WI38 (cell line): ENCODE measurements around the gene ITGAX.

ENCODE experiments used
- H3K4me3 ChIP-seq: 2 replicates; pipeline ENCODE4 v1.5.1; 2011; ENCODE audit warnings: low read depth, mild to moderate bottlenecking, control low read depth, low read length
- TF ChIP-seq, protein P1 (sequence below): IDR thresholded peaks from 2 replicates; pipeline ENCODE4 v1.5.1; 2012; ENCODE audit warnings: low read depth, mild to moderate bottlenecking, control low read depth, low read length

The ITGAX gene

GRCh38 chr16:31328322-31329052, 26.5 kb upstream of the ITGAX start:
- TF ChIP-seq, protein P1, sequence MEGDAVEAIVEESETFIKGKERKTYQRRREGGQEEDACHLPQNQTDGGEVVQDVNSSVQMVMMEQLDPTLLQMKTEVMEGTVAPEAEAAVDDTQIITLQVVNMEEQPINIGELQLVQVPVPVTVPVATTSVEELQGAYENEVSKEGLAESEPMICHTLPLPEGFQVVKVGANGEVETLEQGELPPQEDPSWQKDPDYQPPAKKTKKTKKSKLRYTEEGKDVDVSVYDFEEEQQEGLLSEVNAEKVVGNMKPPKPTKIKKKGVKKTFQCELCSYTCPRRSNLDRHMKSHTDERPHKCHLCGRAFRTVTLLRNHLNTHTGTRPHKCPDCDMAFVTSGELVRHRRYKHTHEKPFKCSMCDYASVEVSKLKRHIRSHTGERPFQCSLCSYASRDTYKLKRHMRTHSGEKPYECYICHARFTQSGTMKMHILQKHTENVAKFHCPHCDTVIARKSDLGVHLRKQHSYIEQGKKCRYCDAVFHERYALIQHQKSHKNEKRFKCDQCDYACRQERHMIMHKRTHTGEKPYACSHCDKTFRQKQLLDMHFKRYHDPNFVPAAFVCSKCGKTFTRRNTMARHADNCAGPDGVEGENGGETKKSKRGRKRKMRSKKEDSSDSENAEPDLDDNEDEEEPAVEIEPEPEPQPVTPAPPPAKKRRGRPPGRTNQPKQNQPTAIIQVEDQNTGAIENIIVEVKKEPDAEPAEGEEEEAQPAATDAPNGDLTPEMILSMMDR: no peak
- no peak overlapping the region for H3K4me3 ChIP-seq

DNA sequence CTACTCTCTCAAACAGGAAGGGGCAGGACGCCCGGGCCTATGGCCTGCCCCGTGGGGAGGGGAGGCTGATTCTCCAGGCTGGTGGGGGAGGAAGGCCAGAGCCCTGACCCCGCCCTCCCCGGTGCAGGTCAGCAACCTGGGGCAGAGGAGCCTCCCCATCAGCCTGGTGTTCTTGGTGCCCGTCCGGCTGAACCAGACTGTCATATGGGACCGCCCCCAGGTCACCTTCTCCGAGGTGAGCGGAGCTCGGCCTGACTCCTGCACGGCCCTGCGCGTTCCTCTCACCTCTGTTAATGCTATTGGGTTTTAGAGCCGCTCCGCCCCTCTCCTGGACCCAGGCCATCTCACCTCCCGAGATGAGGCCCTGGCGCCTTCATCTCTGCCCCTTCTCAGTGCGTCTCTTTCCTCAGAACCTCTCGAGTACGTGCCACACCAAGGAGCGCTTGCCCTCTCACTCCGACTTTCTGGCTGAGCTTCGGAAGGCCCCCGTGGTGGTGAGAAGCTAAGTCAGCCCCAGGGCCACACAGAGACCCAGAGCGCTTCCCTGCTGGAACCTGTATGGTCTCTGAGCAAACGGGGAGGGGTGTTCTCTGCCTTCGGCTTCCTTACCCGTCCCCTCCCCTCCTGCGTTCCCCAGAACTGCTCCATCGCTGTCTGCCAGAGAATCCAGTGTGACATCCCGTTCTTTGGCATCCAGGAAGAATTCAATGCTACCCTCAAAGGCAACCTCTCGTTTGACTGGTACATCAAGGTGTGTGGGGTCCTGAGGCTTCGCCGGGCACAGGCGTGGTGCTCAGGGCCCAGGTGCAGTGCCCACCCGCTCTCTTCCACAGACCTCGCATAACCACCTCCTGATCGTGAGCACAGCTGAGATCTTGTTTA, 25.1 kb upstream of the ITGAX start:
- H3K4me3 ChIP-seq: no peak overlapping the region
- TF ChIP-seq, protein P1: no peak

DNA sequence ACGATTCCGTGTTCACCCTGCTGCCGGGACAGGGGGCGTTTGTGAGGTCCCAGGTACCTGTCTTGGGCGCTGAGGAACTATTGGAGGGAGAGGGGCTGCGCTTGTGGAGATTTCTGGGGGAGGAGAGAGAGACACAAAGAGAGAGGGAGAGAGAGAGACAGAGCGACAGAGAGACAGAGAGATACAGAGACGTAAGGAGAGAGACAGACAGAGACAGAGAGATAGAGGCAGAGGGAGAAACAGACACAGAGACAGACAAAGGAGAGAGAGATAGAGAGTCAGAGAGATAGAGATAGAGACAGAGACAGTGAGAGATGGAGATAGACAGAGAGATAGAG, 24.5 kb upstream of the ITGAX start:
- TF ChIP-seq, protein P1: no peak
- H3K4me3 ChIP-seq: no peak overlapping the region

- H3K4me3 ChIP-seq: no peak overlapping the region
- TF ChIP-seq, protein P1: no peak
Observed at GRCh38 chr16:31331141-31331764, 23.7 kb upstream of the ITGAX start.

DNA sequence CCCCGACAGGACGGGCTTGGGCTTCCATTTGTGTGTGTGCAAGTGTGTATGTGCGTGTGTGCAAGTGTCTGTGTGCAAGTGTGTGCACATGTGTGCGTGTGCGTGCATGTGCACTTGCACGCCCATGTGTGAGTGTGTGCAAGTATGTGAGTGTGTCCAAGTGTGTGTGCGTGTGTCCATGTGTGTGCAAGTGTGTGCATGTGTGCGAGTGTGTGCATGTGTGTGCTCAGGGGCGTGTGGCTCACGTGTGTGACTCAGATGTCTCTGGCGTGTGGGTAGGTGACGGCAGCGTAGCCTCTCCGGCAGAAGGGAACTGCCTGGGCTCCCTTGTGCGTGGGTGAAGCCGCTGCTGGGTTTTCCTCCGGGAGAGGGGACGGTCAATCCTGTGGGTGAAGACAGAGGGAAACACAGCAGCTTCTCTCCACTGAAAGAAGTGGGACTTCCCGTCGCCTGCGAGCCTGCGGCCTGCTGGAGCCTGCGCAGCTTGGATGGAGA, 23.1 kb upstream of the ITGAX start:
- no peak overlapping the region for H3K4me3 ChIP-seq
- TF ChIP-seq, protein P1: no peak

GRCh38 chr16:31332544-31332943, 22.4 kb upstream of the ITGAX start:
- H3K4me3 ChIP-seq: no peak overlapping the region
- TF ChIP-seq, protein P1: no peak
